Measurements from ENCODE around the gene PLB1.

- TF ChIP-seq CTCF (IDR thresholded peaks at IDR 0.05; ENCODE audit: low read length) (no peak), EZH2phosphoT487 (IDR thresholded peaks at IDR 0.05; ENCODE audit: low read length) (no peak), EZH2 (optimal IDR thresholded peaks at IDR 0.05; ENCODE audit: low read depth, low read length) (no peak)
Measured at GRCh38 chr2:28593160-28593755, 97.4 kb downstream of the PLB1 start.

Data from MM.1S (cell line).